H54 (cell line): ENCODE measurements around the gene TMEM222.
A peak's percentile ranks its signal among the peaks of the same experiment; 100 is the strongest.

Experiments used
- DNase-seq: peaks from one replicate; pipeline ENCODE4 v3.0.0; 2011; ENCODE audit warnings: low spot score, mixed read lengths; ENCODE audit not compliant: insufficient read length
- FAIRE-seq: peaks from 3 replicates; lab custom pipeline; 2011; peaks lifted over from hg19 to GRCh38; lab: Jason Lieb, UNC
- POLR2A ChIP-seq: IDR thresholded peaks from 2 replicates; pipeline ENCODE4 v1.6.1; 2011; ENCODE audit warnings: low read depth, mild to moderate bottlenecking, low read length

The TMEM222 gene

GRCh38 chr1:27299385-27300271 is 22.3 kb upstream of the TMEM222 start:
- FAIRE-seq (no peak), DNase-seq (peak; percentile 59)
- no peak for TF ChIP-seq POLR2A

- FAIRE-seq (no peak), DNase-seq (peak; percentile 66)
- TF ChIP-seq POLR2A: no peak
Observed at GRCh38 chr1:27300341-27301051, 21.5 kb upstream of the TMEM222 start.

DNA sequence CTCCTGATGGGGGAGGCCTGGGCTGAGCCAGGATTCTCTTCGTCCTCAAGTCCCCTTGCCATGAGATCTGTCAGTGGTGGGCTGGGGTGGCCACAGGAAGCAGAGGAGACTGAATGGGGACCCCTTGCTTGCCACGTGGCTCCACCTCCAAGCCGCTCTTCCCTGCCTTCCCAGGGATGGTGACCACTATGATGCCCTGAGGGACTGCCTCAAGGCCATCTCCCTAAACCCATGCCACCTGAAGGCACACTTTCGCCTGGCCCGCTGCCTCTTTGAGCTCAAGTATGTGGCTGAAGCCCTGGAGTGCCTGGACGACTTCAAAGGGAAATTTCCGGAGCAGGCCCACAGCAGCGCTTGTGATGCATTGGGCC is 20.9 kb upstream of the TMEM222 start:
- TF ChIP-seq POLR2A: no peak
- DNase-seq: no peak

DNA sequence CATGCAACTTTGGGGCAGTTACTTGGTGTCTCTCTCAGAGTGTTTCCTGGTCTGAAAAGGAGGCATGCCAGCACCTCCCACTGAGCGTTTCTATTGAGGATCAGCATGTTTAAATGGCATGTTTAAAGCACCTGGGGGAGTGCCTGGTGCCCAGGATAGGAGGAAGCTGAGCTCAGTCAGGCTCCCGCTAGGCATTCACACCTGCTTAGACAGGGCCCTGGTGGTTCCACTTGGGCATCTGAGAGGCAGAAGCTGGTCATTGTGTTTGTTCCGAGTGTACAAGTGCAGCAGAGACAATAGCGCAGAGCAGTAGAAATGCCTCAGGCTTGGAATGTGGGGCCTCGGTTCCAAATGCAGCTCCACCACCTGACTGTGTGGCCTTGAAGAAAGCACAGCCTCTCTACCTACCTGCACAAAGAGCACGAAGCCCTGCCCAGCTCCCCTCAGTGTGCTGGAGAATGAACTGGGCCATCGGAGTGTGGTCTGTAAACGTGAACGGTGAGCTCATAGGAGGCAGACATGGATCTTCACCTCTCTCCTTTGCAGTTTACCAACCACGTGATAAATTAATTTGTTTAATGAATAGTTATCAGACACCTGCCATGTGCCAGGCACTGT is 20.3 kb upstream of the TMEM222 start:
- TF ChIP-seq POLR2A: no peak
- DNase-seq: no peak
- FAIRE-seq: no peak

More for the DNA sequence above, 20.9 kb upstream of the TMEM222 start:
- no peak for FAIRE-seq

GRCh38 chr1:27302612-27303011 is 19.4 kb upstream of the TMEM222 start:
- TF ChIP-seq POLR2A: no peak
- DNase-seq (no peak), FAIRE-seq (no peak)

GRCh38 chr1:27303509-27303908 is 18.5 kb upstream of the TMEM222 start:
- FAIRE-seq (no peak), DNase-seq (no peak)
- no peak for TF ChIP-seq POLR2A

DNA sequence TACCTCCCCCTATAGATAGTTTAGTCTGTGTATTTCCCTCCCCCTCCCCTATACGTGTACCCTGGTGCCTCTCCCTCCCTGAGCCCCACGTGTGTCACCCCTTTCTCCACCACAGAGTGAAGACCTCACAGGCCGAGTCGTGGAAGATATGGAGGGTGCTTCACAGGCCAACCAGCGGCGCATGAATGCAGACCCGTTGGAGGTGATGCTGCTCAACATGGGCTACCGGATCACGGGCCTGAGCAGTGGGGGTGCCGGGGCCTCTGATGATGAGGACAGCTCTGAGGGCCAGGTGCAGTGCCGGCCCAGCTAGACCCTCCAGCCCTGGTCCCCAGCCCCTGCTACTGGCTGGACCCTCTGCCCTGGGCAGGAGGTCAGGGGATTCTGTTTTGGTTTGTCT is 15.9 kb upstream of the TMEM222 start:
- DNase-seq (no peak), FAIRE-seq (no peak)
- TF ChIP-seq POLR2A: no peak

DNA sequence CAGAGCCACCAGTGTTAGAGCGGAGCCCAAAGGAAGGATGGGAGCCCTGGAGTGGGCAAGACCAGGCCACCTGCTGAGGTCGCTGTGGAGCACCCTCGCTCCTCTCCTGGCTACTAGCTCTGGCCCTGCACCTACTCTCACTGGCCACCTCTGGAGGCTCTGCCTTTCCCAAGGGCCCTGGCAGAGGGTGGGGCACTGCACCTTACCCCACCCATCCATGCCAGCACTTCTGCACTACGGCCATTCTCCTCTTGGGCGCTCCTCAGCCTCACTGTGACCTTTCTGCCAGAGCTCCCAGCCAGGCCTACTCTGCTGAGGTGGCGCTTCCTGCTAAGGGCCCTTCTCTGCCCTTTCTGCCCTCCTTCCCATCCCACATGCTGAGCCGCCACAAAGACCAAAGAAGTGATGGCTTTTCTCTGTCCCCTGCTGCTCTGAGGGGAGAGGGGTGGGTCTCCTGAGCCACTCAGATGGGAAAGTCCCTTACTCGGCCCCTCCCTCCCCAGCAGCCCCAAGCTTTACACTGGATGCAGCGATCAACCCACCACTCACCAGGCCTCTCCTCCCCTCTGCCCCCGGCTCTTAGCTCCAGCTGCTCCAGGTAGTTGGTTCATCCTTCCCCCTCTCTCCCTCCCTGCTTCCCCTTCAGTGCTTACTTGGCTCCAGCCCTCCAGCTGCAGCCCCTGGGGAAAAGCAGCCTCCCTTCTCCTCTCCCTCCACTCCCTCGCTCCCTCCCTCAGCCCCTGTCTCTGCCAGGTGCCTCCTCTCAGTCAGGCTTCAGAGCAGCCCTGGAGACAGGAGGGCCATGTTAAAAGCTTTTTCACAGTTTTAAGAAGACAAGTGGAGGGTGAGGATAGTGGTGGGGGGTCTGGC is 14.8 kb upstream of the TMEM222 start:
- FAIRE-seq (no peak), DNase-seq (no peak)
- no peak for TF ChIP-seq POLR2A

- DNase-seq (no peak), FAIRE-seq (no peak)
- TF ChIP-seq POLR2A: no peak
Observed at GRCh38 chr1:27307874-27308598, 13.9 kb upstream of the TMEM222 start.

DNA sequence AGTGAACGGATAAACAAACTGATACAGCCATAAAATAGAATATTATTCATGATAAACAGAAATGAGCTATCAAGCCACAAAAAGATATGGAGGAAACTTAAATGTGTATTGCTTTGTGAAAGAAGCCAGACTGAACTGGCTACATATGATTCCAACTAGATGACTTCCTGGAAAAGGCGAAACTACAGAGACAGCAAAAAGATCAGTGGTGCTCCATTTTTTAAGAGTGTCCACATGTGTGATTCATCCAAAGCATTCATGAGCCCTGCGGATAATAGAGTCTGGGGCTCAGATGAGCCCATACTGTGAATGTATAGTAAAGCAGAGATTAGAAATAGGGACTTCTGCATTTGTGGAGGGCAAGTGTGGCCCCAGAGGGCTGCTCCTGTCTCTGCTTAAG is 7.8 kb upstream of the TMEM222 start:
- no peak for FAIRE-seq
- DNase-seq: no peak
- TF ChIP-seq POLR2A: no peak

GRCh38 chr1:27314737-27315136 is 7.2 kb upstream of the TMEM222 start:
- DNase-seq: no peak
- FAIRE-seq: no peak
- no peak for TF ChIP-seq POLR2A

GRCh38 chr1:27316860-27317259 is 5.1 kb upstream of the TMEM222 start:
- DNase-seq (no peak), FAIRE-seq (no peak)
- TF ChIP-seq POLR2A: no peak

DNA sequence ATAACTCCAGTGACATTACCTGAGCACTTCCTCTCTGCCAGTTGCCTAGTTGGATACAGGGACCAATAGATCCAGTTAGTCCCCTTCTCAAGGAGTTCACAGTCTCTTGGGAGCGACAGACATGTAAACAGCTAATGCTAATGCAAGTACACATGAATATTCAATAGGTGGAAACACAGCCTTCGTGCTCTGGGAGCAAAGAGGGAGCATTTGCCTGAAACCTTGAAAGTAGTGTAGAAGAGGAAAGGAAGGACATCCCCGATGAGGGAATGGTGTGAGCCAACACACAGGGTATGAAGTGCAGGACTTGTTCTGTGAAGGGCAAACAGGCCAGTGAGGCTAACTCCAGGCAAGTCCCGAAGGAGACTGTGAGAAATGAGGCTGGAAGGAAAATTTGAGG is 3.8 kb upstream of the TMEM222 start:
- DNase-seq (no peak), FAIRE-seq (no peak)
- TF ChIP-seq POLR2A: no peak
